ENCODE data around the gene RPS24. TPM values are rescaled to one million over a fixed set of nuclear protein-coding genes. Genes with fewer than 3 reads are reported as not detected.
"Not testable (repeated sequence)": the region's sequence is repeated elsewhere in the genome, so short reads cannot be mapped to it uniquely, and the experiment has no call there.

RPS24 gene
- 1,000 to 10,000 TPM; 2,501 to 3,845 (median 3,318) TPM for total RNA-seq

- TF ChIP-seq CTCF (IDR thresholded peaks at IDR 0.05): no peak
- TF ChIP-seq POLR2A (IDR thresholded peaks at IDR 0.05): no peak
- H3K4me3 ChIP-seq (ENCODE audit: low read depth, poor library complexity, severe bottlenecking): peak within 1 kb of the TSS; percentile 81
- WGBS, 2 donors: 0% methylated on average over 38 to 43 of the region's 55 CpGs
- intact Hi-C loops (cut with DNase I; ENCODE audit: low total_unique reads): no loop called here
- peak; percentile 96 to 98 for DNase-seq (ENCODE audit: low spot score in 2 of 2)
Measured at GRCh38 chr10:78033637-78034470, at the start of gene RPS24. Gene RPS24 (plus strand): TSS chr10:78033863. CDS start chr10:78033902, 39 bp downstream.

- TF ChIP-seq POLR2A (IDR thresholded peaks at IDR 0.05) (no peak), CTCF (IDR thresholded peaks at IDR 0.05) (no peak)
- intact Hi-C loops (cut with DNase I; ENCODE audit: low total_unique reads): no loop called here
- no peak overlapping the region for H3K4me3 ChIP-seq (ENCODE audit: low read depth, poor library complexity, severe bottlenecking)
- 69 to 75% methylated on average over 4 of the region's 4 CpGs for WGBS, 2 donors
- peak in 1 of 2 donors; percentile 49 for DNase-seq (ENCODE audit: low spot score in 2 of 2)
Measured at GRCh38 chr10:77984986-77985385, 48.7 kb upstream of the RPS24 start.

- no peak overlapping the region for H3K4me3 ChIP-seq (ENCODE audit: low read depth, poor library complexity, severe bottlenecking)
- intact Hi-C loops (cut with DNase I; ENCODE audit: low total_unique reads): no loop called here
- no peak for DNase-seq (ENCODE audit: low spot score in 2 of 2)
- TF ChIP-seq POLR2A (IDR thresholded peaks at IDR 0.05) (no peak), CTCF (IDR thresholded peaks at IDR 0.05) (no peak)
- WGBS, 2 donors: 88 to 93% methylated on average over 7 of the region's 7 CpGs
Measured at GRCh38 chr10:77987671-77988255, 45.9 kb upstream of the RPS24 start.

GRCh38 chr10:77989081-77989724 is 44.5 kb upstream of the RPS24 start:
- peak in 1 of 2 donors; percentile 74 for DNase-seq (ENCODE audit: low spot score in 2 of 2)
- WGBS, 2 donors: 81 to 91% methylated on average over 11 of the region's 11 CpGs
- no peak overlapping the region for H3K4me3 ChIP-seq (ENCODE audit: low read depth, poor library complexity, severe bottlenecking)
- intact Hi-C loops (cut with DNase I; ENCODE audit: low total_unique reads): no loop called here
- TF ChIP-seq CTCF (IDR thresholded peaks at IDR 0.05) (no peak), POLR2A (IDR thresholded peaks at IDR 0.05) (no peak)

- TF ChIP-seq POLR2A (IDR thresholded peaks at IDR 0.05) (no peak), CTCF (IDR thresholded peaks at IDR 0.05) (no peak)
- DNase-seq (ENCODE audit: low spot score in 2 of 2): no peak
- intact Hi-C loops (cut with DNase I; ENCODE audit: low total_unique reads): no loop called here
- WGBS, 2 donors: 94 to 95% methylated on average over 3 of the region's 3 CpGs
- no peak overlapping the region for H3K4me3 ChIP-seq (ENCODE audit: low read depth, poor library complexity, severe bottlenecking)
Measured at GRCh38 chr10:77993620-77994019, 40.0 kb upstream of the RPS24 start.

GRCh38 chr10:77998780-77999179 is 34.9 kb upstream of the RPS24 start:
- H3K4me3 ChIP-seq (ENCODE audit: low read depth, poor library complexity, severe bottlenecking); intact Hi-C loops (cut with DNase I; ENCODE audit: low total_unique reads); DNase-seq (ENCODE audit: low spot score in 2 of 2): not testable (repeated sequence)
- WGBS, 2 donors: 97% methylated on average over 5 of the region's 5 CpGs
